ENCODE measurements around the gene AGO4. TPM values are rescaled to one million over a fixed set of nuclear protein-coding genes. Genes with fewer than 3 reads are reported as not detected.
A peak's percentile ranks its signal among the peaks of the same experiment; 100 is the strongest.

The AGO4 gene
- total RNA-seq, 1 experiment from 2014 or later, result 12.8 TPM

GRCh38 chr1:35850716-35851115, 42.9 kb downstream of the AGO4 start:
- H3K56ac ChIP-seq (ENCODE audit: insufficient read length, low read depth, low read length), result no peak overlapping the region
- Mint-ChIP-seq H3K4me1 (peaks cover 9 to 19% of the 10 kb centered on the region in 2 experiments), H3K36me3 (ENCODE audit: insufficient read depth in 1 of 3, low read depth in 3 of 3) (peaks cover 3 to 37% (median 26%) of the 10 kb centered on the region in 3 experiments; a peak in 5 of 7 replicates), H3K27ac (peak overlapping the region in 1 of 3 experiments; percentile 45; a peak in 2 of 7 replicates), H3K4me3 (no peak overlapping the region), H3K9me3 (no peaks in the 10 kb centered on the region), H3K27me3 (ENCODE audit: low read depth) (no peaks in the 10 kb centered on the region)
- H2AK5ac ChIP-seq (ENCODE audit: insufficient read length, low read length), result no peak overlapping the region
- TF ChIP-seq, protein P1, sequence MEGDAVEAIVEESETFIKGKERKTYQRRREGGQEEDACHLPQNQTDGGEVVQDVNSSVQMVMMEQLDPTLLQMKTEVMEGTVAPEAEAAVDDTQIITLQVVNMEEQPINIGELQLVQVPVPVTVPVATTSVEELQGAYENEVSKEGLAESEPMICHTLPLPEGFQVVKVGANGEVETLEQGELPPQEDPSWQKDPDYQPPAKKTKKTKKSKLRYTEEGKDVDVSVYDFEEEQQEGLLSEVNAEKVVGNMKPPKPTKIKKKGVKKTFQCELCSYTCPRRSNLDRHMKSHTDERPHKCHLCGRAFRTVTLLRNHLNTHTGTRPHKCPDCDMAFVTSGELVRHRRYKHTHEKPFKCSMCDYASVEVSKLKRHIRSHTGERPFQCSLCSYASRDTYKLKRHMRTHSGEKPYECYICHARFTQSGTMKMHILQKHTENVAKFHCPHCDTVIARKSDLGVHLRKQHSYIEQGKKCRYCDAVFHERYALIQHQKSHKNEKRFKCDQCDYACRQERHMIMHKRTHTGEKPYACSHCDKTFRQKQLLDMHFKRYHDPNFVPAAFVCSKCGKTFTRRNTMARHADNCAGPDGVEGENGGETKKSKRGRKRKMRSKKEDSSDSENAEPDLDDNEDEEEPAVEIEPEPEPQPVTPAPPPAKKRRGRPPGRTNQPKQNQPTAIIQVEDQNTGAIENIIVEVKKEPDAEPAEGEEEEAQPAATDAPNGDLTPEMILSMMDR (conservative IDR thresholded peaks at IDR 0.05), result no peak
- H3K4me2 ChIP-seq (ENCODE audit: insufficient read depth, insufficient read length, low read length), result no peak overlapping the region
- no peaks in the 10 kb centered on the region for H3K79me2 ChIP-seq (ENCODE audit: insufficient read depth, low read length)
- H2AFZ ChIP-seq (ENCODE audit: low read length), result no peak overlapping the region
- H3T11ph ChIP-seq (ENCODE audit: low read length), result no peak overlapping the region
- H4K20me1 ChIP-seq (ENCODE audit: control insufficient read depth, insufficient read depth, insufficient read length), result no peaks in the 10 kb centered on the region
- H2BK20ac ChIP-seq (ENCODE audit: low read depth, low read length, poor library complexity, severe bottlenecking), result no peak overlapping the region
- no peak overlapping the region for H3K27ac ChIP-seq (ENCODE audit: insufficient read length, low read depth, low read length)
- no peak overlapping the region for H3K9ac ChIP-seq (ENCODE audit: extremely low read depth, insufficient read length, low read length)
- no peak overlapping the region for H2BK15ac ChIP-seq (ENCODE audit: low read depth, low read length)
- no peak overlapping the region for H4K8ac ChIP-seq (replicated peaks; ENCODE audit: insufficient read length, low read depth, low read length)
- no peak overlapping the region for H3K4ac ChIP-seq (ENCODE audit: low read depth, low read length)
- no peaks in the 10 kb centered on the region for H3K27me3 ChIP-seq (ENCODE audit: insufficient read depth, low read length)
- H3K18ac ChIP-seq (ENCODE audit: insufficient read length, low read depth, low read length), result no peak overlapping the region
- no CpG with 5 or more reads among the region's 5 CpGs for WGBS (ENCODE audit: extremely low coverage, insufficient read length, low lambda C conversion rate)
- DNase-seq, result no peak
- no peak overlapping the region for H2BK12ac ChIP-seq (ENCODE audit: insufficient read length, low read depth, low read length)
- no peaks in the 10 kb centered on the region; the same call in 1 of the 2 replicates for H3K4me1 ChIP-seq (ENCODE audit: insufficient read depth, low read length)
- no peaks in the 10 kb centered on the region for H3K23me2 ChIP-seq (ENCODE audit: insufficient read length, low read depth, low read length, poor library complexity, severe bottlenecking)
- no peaks in the 10 kb centered on the region for H3K9me3 ChIP-seq (ENCODE audit: control insufficient read depth, low read depth, low read length)
- H4K5ac ChIP-seq (ENCODE audit: insufficient read length, low read depth, low read length), result no peak overlapping the region
- no peak overlapping the region for H3K14ac ChIP-seq (ENCODE audit: insufficient read depth, low read length)
- no peak overlapping the region for H3K23ac ChIP-seq (ENCODE audit: insufficient read length, low read depth, low read length)
- no peaks in the 10 kb centered on the region for H3K79me1 ChIP-seq (ENCODE audit: insufficient read depth, low read depth, low read length, poor library complexity, severe bottlenecking)
- H4K91ac ChIP-seq (ENCODE audit: insufficient read length, low read depth, low read length), result no peak overlapping the region
- H2BK120ac ChIP-seq (ENCODE audit: low read depth, low read length, poor library complexity, severe bottlenecking), result no peak overlapping the region
- no peak overlapping the region for H2BK5ac ChIP-seq (ENCODE audit: insufficient read length, low read length)

All from H9 (cell line).